SU-DHL-6 (cell line): Measurements from ENCODE around the gene TBC1D8.

Source experiments
- CTCF ChIP-seq: fragments of 200-600 bp; sonication (generic); IDR thresholded peaks from one replicate; pipeline ENCODE4 v1.5.1; 2017; ENCODE audit warnings: antibody characterized with exemption, mild to moderate bottlenecking, low read length, moderate library complexity; ENCODE audit not compliant: insufficient read depth, poor library complexity, severe bottlenecking
- EZH2phosphoT487 ChIP-seq: fragments of 200-600 bp; sonication (generic), shearing (Covaris generic); conservative IDR thresholded peaks from 2 replicates; pipeline ENCODE4 v1.6.1; 2018; ENCODE audit warnings: mild to moderate bottlenecking, antibody characterized with exemption, low read length, moderate library complexity, mixed read lengths

GRCh38 chr2:101121174-101121573 is 30.0 kb downstream of the TBC1D8 start:
- TF ChIP-seq CTCF, result no peak
- no peak for TF ChIP-seq EZH2phosphoT487
